ENCODE data around the gene RAB26.
"Not testable (repeated sequence)": the region's sequence is repeated elsewhere in the genome, so short reads cannot be mapped to it uniquely, and the experiment has no call there.

Gene RAB26

GRCh38 chr16:2116428-2116827, 32.0 kb upstream of the RAB26 start:
- in situ Hi-C loops (cut with HindIII; ENCODE audit: low sequenced_read_pairs): not testable (repeated sequence)

- in situ Hi-C loops (cut with HindIII; ENCODE audit: low sequenced_read_pairs): not testable (repeated sequence)
These were observed 31.1 kb upstream of the RAB26 start for GRCh38 chr16:2117341-2117740.

- in situ Hi-C loops (cut with HindIII; ENCODE audit: low sequenced_read_pairs): not testable (repeated sequence)
These were observed 30.3 kb upstream of the RAB26 start for GRCh38 chr16:2117960-2118722.

DNA sequence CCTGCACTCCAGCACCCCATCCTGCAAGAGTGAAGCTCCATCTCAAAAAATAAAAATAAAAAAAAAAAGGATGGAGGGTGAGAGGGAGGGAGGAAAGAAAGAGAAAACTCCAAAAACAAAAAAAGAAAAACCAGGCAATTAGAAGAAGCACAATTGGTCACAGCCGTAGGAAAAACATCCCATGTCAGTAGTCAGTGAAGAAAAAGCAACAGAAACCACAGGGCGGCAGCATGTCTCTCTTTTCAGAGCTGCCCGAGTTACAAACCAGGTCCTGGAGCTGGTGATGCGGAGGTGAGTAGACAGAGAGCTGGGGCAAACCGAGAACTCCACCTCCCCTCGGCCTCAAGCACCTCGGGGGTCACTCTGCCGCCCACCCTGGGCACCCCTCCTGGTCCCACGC, 27.1 kb upstream of the RAB26 start:
- in situ Hi-C loops (cut with HindIII; ENCODE audit: low sequenced_read_pairs): not testable (repeated sequence)

DNA sequence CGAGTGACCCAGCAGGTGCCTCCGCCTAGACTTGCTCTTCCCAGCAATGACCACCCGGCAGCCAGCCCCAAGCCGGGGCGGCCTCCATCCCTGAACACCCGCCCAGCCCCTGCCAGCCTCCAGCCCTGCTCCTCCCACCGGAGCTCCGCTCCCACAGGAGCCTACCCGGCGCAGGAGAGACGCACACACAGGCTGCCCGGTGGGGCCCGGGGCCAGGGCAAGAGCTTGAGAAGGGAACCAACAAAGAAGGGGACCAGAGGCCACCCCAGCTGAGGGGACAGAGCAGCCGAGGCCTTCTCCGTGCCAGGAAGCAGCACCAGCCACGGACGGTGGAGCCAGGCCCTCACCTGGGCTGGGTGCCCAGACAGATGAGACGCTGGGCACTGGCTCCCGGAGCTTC, 26.6 kb upstream of the RAB26 start:
- in situ Hi-C loops (cut with HindIII; ENCODE audit: low sequenced_read_pairs): no loop called here

GRCh38 chr16:2122429-2122828, 26.0 kb upstream of the RAB26 start:
- in situ Hi-C loops (cut with HindIII; ENCODE audit: low sequenced_read_pairs): no loop called here

DNA sequence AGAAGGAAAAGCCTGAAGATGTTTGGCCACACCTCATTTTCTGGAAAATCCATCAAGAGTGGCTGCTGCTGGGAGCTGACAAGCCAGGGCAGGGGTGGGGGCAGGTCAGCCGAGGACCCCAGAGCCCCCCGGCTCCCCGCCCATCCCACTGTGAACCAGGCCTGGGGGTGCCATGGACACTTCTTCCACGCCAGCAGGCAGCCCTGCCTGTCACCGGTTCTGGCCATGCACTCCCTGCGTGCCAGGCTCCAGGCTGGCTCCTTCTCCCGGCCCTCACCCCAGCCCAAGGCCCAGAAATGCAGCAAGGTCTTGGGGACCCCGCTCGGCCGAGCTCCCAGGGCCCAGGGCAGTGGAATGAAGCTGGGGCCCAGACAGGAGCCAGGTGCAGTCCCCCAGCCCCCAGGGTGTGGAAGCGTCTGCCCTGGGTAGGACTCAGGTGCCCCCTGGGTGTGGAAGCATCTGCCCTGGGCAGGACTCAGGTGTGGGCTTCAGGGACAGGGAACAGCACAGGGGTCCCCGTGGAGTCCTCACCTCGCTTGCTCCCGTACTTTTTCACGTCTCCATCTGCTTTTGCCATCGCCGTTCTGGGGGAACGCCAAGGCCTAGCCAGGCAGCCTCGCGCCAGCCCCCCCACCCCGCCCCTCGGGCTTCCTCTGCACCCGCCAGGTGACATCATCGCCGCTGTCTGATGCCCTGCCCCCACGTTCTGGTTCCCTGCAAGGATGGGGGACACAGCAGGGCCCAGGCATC, 25.3 kb upstream of the RAB26 start:
- in situ Hi-C loops (cut with HindIII; ENCODE audit: low sequenced_read_pairs): not testable (repeated sequence)

DNA sequence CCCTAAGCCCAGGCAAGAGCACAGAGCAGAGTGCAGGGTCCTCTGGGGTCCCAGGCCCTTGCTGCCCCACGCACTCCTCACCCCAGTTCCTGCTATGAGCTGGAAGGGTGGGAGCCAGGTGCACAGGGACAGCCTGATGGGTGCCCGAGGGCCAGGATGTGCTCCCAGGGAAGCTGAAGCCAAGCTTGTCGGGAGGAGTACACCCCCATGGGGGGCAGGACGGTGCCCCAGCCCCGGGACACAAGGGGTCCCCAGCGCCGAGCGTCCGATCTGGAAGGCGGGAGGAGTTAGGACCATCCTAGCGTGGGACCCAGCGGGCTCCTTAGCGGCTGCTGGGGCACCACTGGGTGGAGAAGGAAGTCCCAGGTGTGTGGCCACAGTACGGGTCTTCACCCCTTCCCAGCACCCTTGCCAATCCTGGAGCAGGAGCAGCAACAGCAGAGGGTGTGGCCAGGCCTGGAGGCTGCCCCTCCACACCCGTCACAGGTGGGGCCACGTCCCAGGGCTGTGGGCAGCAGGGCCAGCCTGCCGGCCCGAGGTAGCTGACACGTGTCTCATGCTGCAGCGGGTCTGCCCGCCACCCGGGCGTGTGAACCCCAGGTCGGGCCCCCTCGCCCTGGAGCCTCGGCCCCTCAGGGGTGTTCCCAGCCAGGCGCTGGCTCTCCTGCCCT, 24.6 kb upstream of the RAB26 start:
- in situ Hi-C loops (cut with HindIII; ENCODE audit: low sequenced_read_pairs): not testable (repeated sequence)

DNA sequence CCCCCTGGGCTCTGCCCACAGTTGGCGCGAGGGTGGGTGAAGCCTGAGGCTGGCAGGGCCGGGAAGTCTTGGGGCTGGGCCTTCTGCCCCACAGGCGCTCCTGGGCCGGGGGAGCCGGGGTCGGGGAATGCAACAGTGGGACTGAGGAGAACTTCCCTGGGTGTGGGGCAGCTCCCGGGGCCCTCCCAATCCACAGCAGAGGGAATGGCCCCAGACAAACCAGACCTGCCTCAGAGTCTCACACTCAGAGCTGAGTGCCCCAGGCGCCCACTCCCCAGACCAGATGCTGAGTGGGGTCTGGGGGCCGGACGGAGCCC, 24.1 kb upstream of the RAB26 start:
- in situ Hi-C loops (cut with HindIII; ENCODE audit: low sequenced_read_pairs): not testable (repeated sequence)

GRCh38 chr16:2124694-2125444, 23.6 kb upstream of the RAB26 start:
- in situ Hi-C loops (cut with HindIII; ENCODE audit: low sequenced_read_pairs): not testable (repeated sequence)

GRCh38 chr16:2125609-2126008, 22.8 kb upstream of the RAB26 start:
- in situ Hi-C loops (cut with HindIII; ENCODE audit: low sequenced_read_pairs): not testable (repeated sequence)

GRCh38 chr16:2126161-2126743, 22.2 kb upstream of the RAB26 start:
- in situ Hi-C loops (cut with HindIII; ENCODE audit: low sequenced_read_pairs): not testable (repeated sequence)

- in situ Hi-C loops (cut with HindIII; ENCODE audit: low sequenced_read_pairs): not testable (repeated sequence)
These were observed 21.4 kb upstream of the RAB26 start for GRCh38 chr16:2126928-2127556.

- in situ Hi-C loops (cut with HindIII; ENCODE audit: low sequenced_read_pairs): not testable (repeated sequence)
These were observed 20.7 kb upstream of the RAB26 start for GRCh38 chr16:2127630-2128280.

GRCh38 chr16:2129251-2129650, 19.2 kb upstream of the RAB26 start:
- in situ Hi-C loops (cut with HindIII; ENCODE audit: low sequenced_read_pairs): not testable (repeated sequence)

GRCh38 chr16:2129890-2130447, 18.5 kb upstream of the RAB26 start:
- in situ Hi-C loops (cut with HindIII; ENCODE audit: low sequenced_read_pairs): not testable (repeated sequence)

GRCh38 chr16:2133797-2134196, 14.6 kb upstream of the RAB26 start:
- in situ Hi-C loops (cut with HindIII; ENCODE audit: low sequenced_read_pairs): not testable (repeated sequence)

- in situ Hi-C loops (cut with HindIII; ENCODE audit: low sequenced_read_pairs): not testable (repeated sequence)
These were observed 13.4 kb upstream of the RAB26 start for GRCh38 chr16:2135071-2135470.

GRCh38 chr16:2135770-2136490, 12.5 kb upstream of the RAB26 start, which contains the start of gene PKD1:
Gene PKD1, minus strand, starts transcription at chr16:2135898. Its CDS starts 209 bp downstream, at chr16:2135689.
- in situ Hi-C loops (cut with HindIII; ENCODE audit: low sequenced_read_pairs): not testable (repeated sequence)
